PC-3 (cell line): ENCODE data around the gene THSD7A. TPM values are rescaled to one million over a fixed set of nuclear protein-coding genes. Genes with fewer than 3 reads are reported as not detected.
A peak's percentile ranks its signal among the peaks of the same experiment; 100 is the strongest.

Experiments
- ATAC-seq: fragments of 200-7000 bp; cut with Tn5 transposase; 2 replicates; pipeline ENCODE4 v1.9.1; 2020; ENCODE audit warnings: mild to moderate bottlenecking, moderate library complexity
- BruUV-seq: library from RNA; stranded (reverse); fragments of 400-500 nt; replicated peaks from 2 replicates; lab custom pipeline; 2021; lab: Mats Ljungman, UMichigan
- CTCF ChIA-PET: fragments of 300-600 bp; sonication (Branson Sonifier 250); formaldehyde crosslinking; loops from one replicate; lab custom pipeline; 2022; ENCODE audit warnings: antibody characterized with exemption; lab: Charles Lee
- POLR2A ChIA-PET: fragments of 300-600 bp; sonication (Branson Sonifier 250); formaldehyde crosslinking; loops from one replicate; lab custom pipeline; 2022; ENCODE audit warnings: antibody characterized with exemption; ENCODE audit not compliant: unreplicated experiment; lab: Charles Lee
- DNase-seq: peaks from one replicate; pipeline ENCODE4 v3.0.0-alpha.2; 2015
- H2AFZ ChIP-seq: fragments of 300-600 bp; sonication (generic); 2 replicates; pipeline ENCODE4 v1.6.0; 2016; ENCODE audit warnings: antibody characterized with exemption, low read length
- H3F3A ChIP-seq: fragments of 300-600 bp; sonication (generic); one replicate; pipeline ENCODE4 v1.6.0; 2017; ENCODE audit warnings: antibody characterized with exemption, low read length, control low read depth, mild to moderate bottlenecking; ENCODE audit not compliant: unreplicated experiment
- H3K27ac ChIP-seq: fragments of 300-600 bp; sonication (generic); 2 replicates; pipeline ENCODE4 v1.5.1; 2016; ENCODE audit warnings: mild to moderate bottlenecking, low read length
- H3K27me3 ChIP-seq: fragments of 300-600 bp; sonication (generic); 2 replicates; pipeline ENCODE4 v1.6.1; 2016; ENCODE audit warnings: low read length, mixed read lengths
- H3K36me3 ChIP-seq: fragments of 300-600 bp; sonication (generic); 2 replicates; pipeline ENCODE4 v1.6.1; 2016; ENCODE audit warnings: low read depth, mixed run types, low read length, mixed read lengths
- H3K4me1 ChIP-seq: fragments of 300-600 bp; sonication (generic); 2 replicates; pipeline ENCODE4 v1.5.1; 2016; ENCODE audit warnings: low read length; ENCODE audit not compliant: insufficient read depth
- H3K4me2 ChIP-seq: fragments of 300-600 bp; sonication (generic); 2 replicates; pipeline ENCODE4 v1.6.0; 2016; ENCODE audit warnings: low read length
- H3K4me3 ChIP-seq: fragments of 300-600 bp; sonication (generic); 2 replicates; pipeline ENCODE4 v1.5.1; 2016; ENCODE audit warnings: mild to moderate bottlenecking, low read length, mixed read lengths
- H3K79me2 ChIP-seq: fragments of 300-600 bp; sonication (generic); 2 replicates; pipeline ENCODE4 v1.6.1; 2017; ENCODE audit warnings: low read length, mixed read lengths
- H3K9ac ChIP-seq: fragments of 300-600 bp; sonication (generic); 2 replicates; pipeline ENCODE4 v1.6.0; 2016; ENCODE audit warnings: mild to moderate bottlenecking, low read length
- H3K9me2 ChIP-seq: fragments of 300-600 bp; sonication (generic); replicated peaks from 2 replicates; pipeline ENCODE4 v1.6.1; 2016; ENCODE audit warnings: mixed run types, low read length, mixed read lengths
- H3K9me3 ChIP-seq: fragments of 300-600 bp; sonication (generic); 2 replicates; pipeline ENCODE4 v1.6.1; 2016; ENCODE audit warnings: low read length, mixed read lengths
- H4K20me1 ChIP-seq: fragments of 300-600 bp; sonication (generic); 2 replicates; pipeline ENCODE4 v1.6.1; 2016; ENCODE audit warnings: low read length, mixed read lengths
- EZH2 ChIP-seq: fragments of 300-600 bp; sonication (generic); IDR thresholded peaks from one replicate; pipeline ENCODE4 v1.6.1; 2017; ENCODE audit warnings: antibody characterized with exemption, mild to moderate bottlenecking, low read length; ENCODE audit not compliant: unreplicated experiment
- EZH2phosphoT487 ChIP-seq: fragments of 300-600 bp; sonication (generic); IDR thresholded peaks from 2 replicates; pipeline ENCODE4 v1.6.1; 2018; ENCODE audit warnings: mild to moderate bottlenecking, antibody characterized with exemption, low read length, borderline replicate concordance
- intact Hi-C: fragments of 100-400 bp; cut with micrococcal nuclease; formaldehyde crosslinking; loops from 2 replicates; pipeline ENCODE4 v1.9.0; 2023
- total RNA-seq: library from RNA; depleted of rRNA; stranded (reverse); fragments of >200 nt; gene quantifications from 2 replicates; pipeline ENCODE4 v1.2.3, GENCODE V29; 2014
- TF ChIP-seq, protein P1 (sequence below): fragments of 300-600 bp; sonication (generic); conservative IDR thresholded peaks from 2 replicates; pipeline ENCODE4 v1.5.1; 2017; ENCODE audit warnings: antibody characterized with exemption, low read depth, mild to moderate bottlenecking, low read length

Gene THSD7A
- total RNA-seq, 1 experiment from 2014 or later: 0.04 TPM

DNA sequence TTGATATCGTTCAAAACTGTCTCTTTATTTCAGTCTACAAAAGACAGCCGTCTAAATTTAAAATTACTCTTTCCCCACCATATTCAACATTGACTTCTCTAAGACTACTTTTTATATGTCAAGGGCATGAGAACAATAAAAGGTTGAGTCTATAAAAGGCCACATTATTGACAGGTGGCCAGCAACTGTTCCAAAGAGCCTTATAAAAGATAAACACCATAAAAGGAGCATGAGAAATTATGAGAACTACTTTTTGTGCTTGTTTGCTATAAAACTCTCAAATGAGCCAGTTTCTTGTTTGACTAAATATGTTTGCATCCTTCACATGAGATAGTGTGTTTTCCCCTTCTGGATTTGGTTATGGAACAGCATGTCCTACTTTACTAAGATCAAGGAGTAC lies 189.2 kb downstream of the THSD7A start:
- Histone ChIP-seq H2AFZ (no peak overlapping the region), H3K4me1 (no peaks in the 10 kb centered on the region), H3K4me2 (no peak overlapping the region), H3K36me3 (no peaks in the 10 kb centered on the region), H3K4me3 (no peak overlapping the region), H3K27me3 (no peaks in the 10 kb centered on the region), H3K9me2 (no peaks in the 10 kb centered on the region), H3F3A (no peaks in the 10 kb centered on the region), H3K9ac (no peak overlapping the region), H3K27ac (no peak overlapping the region), H3K79me2 (no peaks in the 10 kb centered on the region), H3K9me3 (no peaks in the 10 kb centered on the region), H4K20me1 (no peaks in the 10 kb centered on the region)
- DNase-seq (no peak), ATAC-seq (peak; percentile 27; the same call in 1 of the 2 replicates)
- CTCF ChIA-PET: no interaction called here
- TF ChIP-seq, protein P1, sequence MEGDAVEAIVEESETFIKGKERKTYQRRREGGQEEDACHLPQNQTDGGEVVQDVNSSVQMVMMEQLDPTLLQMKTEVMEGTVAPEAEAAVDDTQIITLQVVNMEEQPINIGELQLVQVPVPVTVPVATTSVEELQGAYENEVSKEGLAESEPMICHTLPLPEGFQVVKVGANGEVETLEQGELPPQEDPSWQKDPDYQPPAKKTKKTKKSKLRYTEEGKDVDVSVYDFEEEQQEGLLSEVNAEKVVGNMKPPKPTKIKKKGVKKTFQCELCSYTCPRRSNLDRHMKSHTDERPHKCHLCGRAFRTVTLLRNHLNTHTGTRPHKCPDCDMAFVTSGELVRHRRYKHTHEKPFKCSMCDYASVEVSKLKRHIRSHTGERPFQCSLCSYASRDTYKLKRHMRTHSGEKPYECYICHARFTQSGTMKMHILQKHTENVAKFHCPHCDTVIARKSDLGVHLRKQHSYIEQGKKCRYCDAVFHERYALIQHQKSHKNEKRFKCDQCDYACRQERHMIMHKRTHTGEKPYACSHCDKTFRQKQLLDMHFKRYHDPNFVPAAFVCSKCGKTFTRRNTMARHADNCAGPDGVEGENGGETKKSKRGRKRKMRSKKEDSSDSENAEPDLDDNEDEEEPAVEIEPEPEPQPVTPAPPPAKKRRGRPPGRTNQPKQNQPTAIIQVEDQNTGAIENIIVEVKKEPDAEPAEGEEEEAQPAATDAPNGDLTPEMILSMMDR: no peak
- TF ChIP-seq EZH2 (no peak), EZH2phosphoT487 (no peak)
- no TSS peak for BruUV-seq
- intact Hi-C loops: no loop called here
- POLR2A ChIA-PET: interaction anchor here (0.6 kb wide), 1 partner anchor 568 kb away, joined by 4 read pairs; the partner anchor contains the start of gene TMEM106B

DNA sequence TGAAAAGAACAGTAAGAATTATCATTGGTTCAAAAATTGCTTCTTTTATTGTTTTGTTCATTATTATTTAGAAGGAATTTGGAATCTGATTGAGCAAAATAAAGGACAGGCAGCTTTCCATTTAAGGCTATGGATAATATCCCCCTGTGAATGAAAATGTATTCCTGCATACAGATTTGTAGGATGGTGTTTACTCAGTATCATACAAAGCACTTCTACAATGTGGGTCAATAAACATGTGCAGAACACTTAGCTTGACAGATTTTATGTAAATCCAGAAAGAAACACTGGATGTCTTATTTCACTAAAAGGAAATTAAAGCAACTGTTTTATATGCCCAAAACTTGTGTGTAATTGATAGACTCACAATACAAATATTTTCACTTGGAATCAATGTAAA lies 189.7 kb downstream of the THSD7A start:
- intact Hi-C loops: no loop called here
- DNase-seq: no peak
- Histone ChIP-seq H3K36me3 (no peaks in the 10 kb centered on the region), H3K27ac (no peak overlapping the region), H3K4me3 (no peak overlapping the region), H3K27me3 (no peaks in the 10 kb centered on the region), H3K9me2 (no peaks in the 10 kb centered on the region), H4K20me1 (no peaks in the 10 kb centered on the region), H3K4me1 (no peaks in the 10 kb centered on the region), H3K9ac (no peak overlapping the region), H3K9me3 (no peaks in the 10 kb centered on the region), H3F3A (no peaks in the 10 kb centered on the region), H3K4me2 (no peak overlapping the region), H2AFZ (no peak overlapping the region), H3K79me2 (no peaks in the 10 kb centered on the region)
- POLR2A ChIA-PET: no interaction called here
- no peak for TF ChIP-seq EZH2phosphoT487
- TF ChIP-seq, protein P1: no peak
- TF ChIP-seq EZH2: no peak
- ATAC-seq: no peak
- CTCF ChIA-PET: no interaction called here
- no TSS peak for BruUV-seq

DNA sequence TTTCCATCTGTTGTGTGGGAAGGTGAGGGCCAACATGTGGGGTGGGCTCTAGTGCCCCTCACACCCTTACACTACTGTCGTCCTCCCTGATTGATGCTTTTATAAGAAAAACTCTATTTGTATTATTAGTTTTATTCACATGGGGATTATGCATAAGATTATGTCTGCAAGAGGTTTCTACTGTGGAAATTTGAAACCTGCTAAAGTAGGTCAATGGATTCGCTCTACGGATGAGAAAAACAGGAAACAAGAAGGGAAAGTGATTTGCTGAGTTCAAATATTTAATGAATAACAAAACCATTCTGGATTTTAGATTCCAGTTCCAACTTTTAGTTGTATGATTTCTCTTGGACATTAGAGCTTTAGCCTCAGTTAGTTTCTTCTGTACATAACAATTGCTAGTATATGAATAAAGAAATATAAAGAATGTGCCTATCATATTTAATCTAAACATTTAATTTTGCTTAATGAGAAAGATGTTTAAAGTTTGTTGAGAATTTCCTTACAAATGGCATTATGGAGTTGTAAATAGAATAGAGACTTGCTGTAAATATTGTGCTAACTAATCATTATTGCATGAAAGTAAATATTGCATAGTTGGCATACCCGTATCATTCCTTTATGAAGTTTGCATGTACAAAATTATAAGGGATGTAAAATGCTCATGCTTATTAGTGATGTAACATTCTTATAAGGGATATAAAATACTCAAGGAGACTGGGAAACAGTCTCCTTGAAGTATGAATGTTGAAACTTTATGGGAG lies 193.8 kb downstream of the THSD7A start:
- no TSS peak for BruUV-seq

More for the DNA sequence above, 193.8 kb downstream of the THSD7A start:
- H3K9me2 ChIP-seq: no peaks in the 10 kb centered on the region
- no peaks in the 10 kb centered on the region for H3F3A ChIP-seq
- no peak overlapping the region for H3K4me2 ChIP-seq
- no peak overlapping the region for H2AFZ ChIP-seq
- POLR2A ChIA-PET: no interaction called here
- no peak for ATAC-seq
- intact Hi-C loops: no loop called here
- TF ChIP-seq, protein P1: no peak
- no peak for TF ChIP-seq EZH2
- TF ChIP-seq EZH2phosphoT487: no peak
- no peak overlapping the region for H3K9ac ChIP-seq
- no peak overlapping the region for H3K4me3 ChIP-seq
- no peak for DNase-seq
- no peak overlapping the region for H3K27ac ChIP-seq
- CTCF ChIA-PET: no interaction called here
- no peaks in the 10 kb centered on the region for H3K36me3 ChIP-seq
- no peaks in the 10 kb centered on the region for H4K20me1 ChIP-seq
- no peaks in the 10 kb centered on the region for H3K79me2 ChIP-seq
- H3K27me3 ChIP-seq: no peaks in the 10 kb centered on the region
- no peaks in the 10 kb centered on the region for H3K4me1 ChIP-seq
- H3K9me3 ChIP-seq: no peaks in the 10 kb centered on the region
